DOHH2 (cell line): ENCODE measurements around the gene CTNNA2.

Experiments used
- CTCF ChIP-seq: fragments of 200-600 bp; sonication (generic); IDR thresholded peaks from one replicate; pipeline ENCODE4 v1.5.1; 2014; ENCODE audit warnings: antibody characterized with exemption, mild to moderate bottlenecking, low read depth, low read length; ENCODE audit not compliant: poor library complexity, severe bottlenecking
- EZH2phosphoT487 ChIP-seq: fragments of 200-600 bp; sonication (generic); IDR thresholded peaks from 2 replicates; pipeline ENCODE4 v1.6.1; 2017; ENCODE audit warnings: borderline replicate concordance, mild to moderate bottlenecking, antibody characterized with exemption, low read length, moderate library complexity, mixed read lengths

GRCh38 chr2:80529466-80530165 is 1016.8 kb downstream of the CTNNA2 start:
- TF ChIP-seq CTCF (no peak), EZH2phosphoT487 (no peak)
